ENCODE measurements around the gene SUMO1.

DNA sequence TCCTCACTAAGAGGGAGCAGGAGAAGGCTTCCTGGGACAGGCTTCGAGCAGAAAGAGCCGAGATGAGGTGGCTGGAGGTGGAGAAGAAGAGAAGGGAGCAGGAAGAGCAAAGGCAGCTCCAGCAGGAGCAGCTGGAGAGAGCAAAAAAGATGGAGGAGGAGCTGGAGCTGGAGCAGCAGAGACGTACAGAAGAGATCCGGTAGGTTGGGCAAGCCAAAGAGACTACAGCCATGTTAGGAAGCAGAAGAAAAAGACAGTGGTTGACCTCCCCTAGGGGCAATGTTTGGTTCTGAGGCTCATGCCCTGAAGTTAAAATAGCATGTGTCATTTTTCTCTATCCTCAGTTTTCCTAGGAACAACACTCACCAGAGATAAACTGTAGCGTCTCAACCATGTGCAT is 45.1 kb downstream of the SUMO1 start:
- TF ChIP-seq EZH2 (IDR thresholded peaks at IDR 0.05; ENCODE audit: borderline replicate concordance) = no peak
- TF ChIP-seq, protein P1, sequence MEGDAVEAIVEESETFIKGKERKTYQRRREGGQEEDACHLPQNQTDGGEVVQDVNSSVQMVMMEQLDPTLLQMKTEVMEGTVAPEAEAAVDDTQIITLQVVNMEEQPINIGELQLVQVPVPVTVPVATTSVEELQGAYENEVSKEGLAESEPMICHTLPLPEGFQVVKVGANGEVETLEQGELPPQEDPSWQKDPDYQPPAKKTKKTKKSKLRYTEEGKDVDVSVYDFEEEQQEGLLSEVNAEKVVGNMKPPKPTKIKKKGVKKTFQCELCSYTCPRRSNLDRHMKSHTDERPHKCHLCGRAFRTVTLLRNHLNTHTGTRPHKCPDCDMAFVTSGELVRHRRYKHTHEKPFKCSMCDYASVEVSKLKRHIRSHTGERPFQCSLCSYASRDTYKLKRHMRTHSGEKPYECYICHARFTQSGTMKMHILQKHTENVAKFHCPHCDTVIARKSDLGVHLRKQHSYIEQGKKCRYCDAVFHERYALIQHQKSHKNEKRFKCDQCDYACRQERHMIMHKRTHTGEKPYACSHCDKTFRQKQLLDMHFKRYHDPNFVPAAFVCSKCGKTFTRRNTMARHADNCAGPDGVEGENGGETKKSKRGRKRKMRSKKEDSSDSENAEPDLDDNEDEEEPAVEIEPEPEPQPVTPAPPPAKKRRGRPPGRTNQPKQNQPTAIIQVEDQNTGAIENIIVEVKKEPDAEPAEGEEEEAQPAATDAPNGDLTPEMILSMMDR (IDR thresholded peaks at IDR 0.05; ENCODE audit: poor library complexity) = no peak

Measured in hepatocyte (in vitro differentiated cells).